HG02571 (cell line): ENCODE data around the gene RRAGC.
A peak's percentile ranks its signal among the peaks of the same experiment; 100 is the strongest.

Experiments
- ATAC-seq: cut with Tn5 transposase; IDR thresholded peaks from one replicate; pipeline ENCODE4 v1.9.1; 2021; ENCODE audit warnings: mild to moderate bottlenecking, moderate library complexity; ENCODE audit not compliant: unreplicated experiment

Gene RRAGC

GRCh38 chr1:38859561-38860453, at the start of gene RRAGC:
TSS of gene RRAGC (minus strand) at chr1:38859772. CDS start at chr1:38859646, 126 bp downstream.
- ATAC-seq: peak; percentile 89

GRCh38 chr1:38908821-38909220, 49.2 kb upstream of the RRAGC start:
- no peak for ATAC-seq

GRCh38 chr1:38905985-38906384, 46.4 kb upstream of the RRAGC start:
- no peak for ATAC-seq

GRCh38 chr1:38899560-38899959, 40.0 kb upstream of the RRAGC start:
- ATAC-seq: no peak

- ATAC-seq: no peak
Measured at GRCh38 chr1:38898653-38899230, 39.2 kb upstream of the RRAGC start.

- no peak for ATAC-seq
Measured at GRCh38 chr1:38896169-38896568, 36.6 kb upstream of the RRAGC start.

- no peak for ATAC-seq
Measured at GRCh38 chr1:38892976-38893375, 33.4 kb upstream of the RRAGC start.

GRCh38 chr1:38891753-38892152, 32.2 kb upstream of the RRAGC start:
- ATAC-seq: no peak

- no peak for ATAC-seq
Measured at GRCh38 chr1:38889589-38889988, 30.0 kb upstream of the RRAGC start.

- no peak for ATAC-seq
Measured at GRCh38 chr1:38888423-38889333, 29.1 kb upstream of the RRAGC start.

GRCh38 chr1:38885092-38885491, 25.5 kb upstream of the RRAGC start:
- no peak for ATAC-seq

GRCh38 chr1:38881487-38881886, 21.9 kb upstream of the RRAGC start, which contains the start of gene GJA9:
TSS of gene GJA9 (minus strand) at chr1:38881587. CDS start at chr1:38876098, 5,489 bp downstream.
- ATAC-seq: no peak

GRCh38 chr1:38875811-38876210, 16.2 kb upstream of the RRAGC start:
- no peak for ATAC-seq

- peak; percentile 90 for ATAC-seq
Measured at GRCh38 chr1:38873027-38873969, 13.7 kb upstream of the RRAGC start, which contains the start of gene MYCBP. TSS of gene MYCBP (minus strand) at chr1:38873348. CDS start at chr1:38873305, 43 bp downstream.

GRCh38 chr1:38872401-38873026, 12.9 kb upstream of the RRAGC start:
- ATAC-seq: peak; percentile 14

GRCh38 chr1:38870996-38871395, 11.4 kb upstream of the RRAGC start:
- no peak for ATAC-seq

GRCh38 chr1:38867208-38867607, 7.6 kb upstream of the RRAGC start:
- ATAC-seq: no peak

GRCh38 chr1:38865112-38865715, 5.6 kb upstream of the RRAGC start:
- no peak for ATAC-seq

GRCh38 chr1:38860454-38860795, 853 bp upstream of the RRAGC start:
- ATAC-seq: no peak
